ENCODE measurements around the gene HCN2. TPM values are rescaled to one million over a fixed set of nuclear protein-coding genes. Genes with fewer than 3 reads are reported as not detected.
A peak's percentile ranks its signal among the peaks of the same experiment; 100 is the strongest.
"Not testable (repeated sequence)": the region's sequence is repeated elsewhere in the genome, so short reads cannot be mapped to it uniquely, and the experiment has no call there.

HCN2 gene
- total RNA-seq, 1 experiment from 2014 or later: not detected

- Histone ChIP-seq H3K27me3 (ENCODE audit: low read length) (no peaks in the 10 kb centered on the region), H3K4me3 (ENCODE audit: low read length) (no peak overlapping the region), H3K36me3 (ENCODE audit: insufficient read depth, low read length) (no peaks in the 10 kb centered on the region), H3K9ac (ENCODE audit: low read length) (no peak overlapping the region), H2AFZ (ENCODE audit: low read length) (no peak overlapping the region), H3K27ac (ENCODE audit: low read length) (no peak overlapping the region), H4K20me1 (ENCODE audit: insufficient read depth, low read depth, low read length) (no peaks in the 10 kb centered on the region), H3K79me2 (ENCODE audit: low read length) (no peaks in the 10 kb centered on the region), H3K4me1 (ENCODE audit: low read length) (no peaks in the 10 kb centered on the region), H3K9me3 (ENCODE audit: low read length) (peaks cover 3% of the 10 kb centered on the region; the same call in 1 of the 2 replicates), H3K9me2 (replicated peaks; ENCODE audit: insufficient read depth, low read length) (no peaks in the 10 kb centered on the region), H3K4me2 (ENCODE audit: low read depth, low read length, poor library complexity, severe bottlenecking) (no peak overlapping the region)
- DNase-seq: no peak
These were observed 13.0 kb downstream of the HCN2 start for GRCh38 chr19:602391-603301.

- not testable (repeated sequence) for H3K4me1 ChIP-seq (ENCODE audit: low read length); H3K27me3 ChIP-seq (ENCODE audit: low read length); H3K27ac ChIP-seq (ENCODE audit: low read length); H4K20me1 ChIP-seq (ENCODE audit: insufficient read depth, low read depth, low read length); H3K9ac ChIP-seq (ENCODE audit: low read length); H3K79me2 ChIP-seq (ENCODE audit: low read length); H3K4me2 ChIP-seq (ENCODE audit: low read depth, low read length, poor library complexity, severe bottlenecking); H3K4me3 ChIP-seq (ENCODE audit: low read length); H2AFZ ChIP-seq (ENCODE audit: low read length); H3K9me2 ChIP-seq (replicated peaks; ENCODE audit: insufficient read depth, low read length); DNase-seq; H3K9me3 ChIP-seq (ENCODE audit: low read length); H3K36me3 ChIP-seq (ENCODE audit: insufficient read depth, low read length)
These were observed 13.6 kb downstream of the HCN2 start for GRCh38 chr19:603302-603639.

- not testable (repeated sequence) for H3K9me3 ChIP-seq (ENCODE audit: low read length); H3K9me2 ChIP-seq (replicated peaks; ENCODE audit: insufficient read depth, low read length); H3K79me2 ChIP-seq (ENCODE audit: low read length); DNase-seq; H3K9ac ChIP-seq (ENCODE audit: low read length); H3K4me2 ChIP-seq (ENCODE audit: low read depth, low read length, poor library complexity, severe bottlenecking); H3K4me3 ChIP-seq (ENCODE audit: low read length); H3K4me1 ChIP-seq (ENCODE audit: low read length); H3K27me3 ChIP-seq (ENCODE audit: low read length); H2AFZ ChIP-seq (ENCODE audit: low read length); H3K27ac ChIP-seq (ENCODE audit: low read length); H3K36me3 ChIP-seq (ENCODE audit: insufficient read depth, low read length); H4K20me1 ChIP-seq (ENCODE audit: insufficient read depth, low read depth, low read length)
These were observed 14.1 kb downstream of the HCN2 start for GRCh38 chr19:603779-604178.

GRCh38 chr19:604355-604754 is 14.7 kb downstream of the HCN2 start:
- Histone ChIP-seq H3K27ac (ENCODE audit: low read length) (no peak overlapping the region), H3K4me2 (ENCODE audit: low read depth, low read length, poor library complexity, severe bottlenecking) (no peak overlapping the region), H3K4me1 (ENCODE audit: low read length) (no peaks in the 10 kb centered on the region), H2AFZ (ENCODE audit: low read length) (no peak overlapping the region), H3K4me3 (ENCODE audit: low read length) (no peak overlapping the region), H3K79me2 (ENCODE audit: low read length) (no peaks in the 10 kb centered on the region), H3K9ac (ENCODE audit: low read length) (no peak overlapping the region), H3K9me3 (ENCODE audit: low read length) (peaks cover 7% of the 10 kb centered on the region; the same call in 1 of the 2 replicates), H3K9me2 (replicated peaks; ENCODE audit: insufficient read depth, low read length) (no peaks in the 10 kb centered on the region), H3K27me3 (ENCODE audit: low read length) (no peaks in the 10 kb centered on the region), H3K36me3 (ENCODE audit: insufficient read depth, low read length) (no peaks in the 10 kb centered on the region), H4K20me1 (ENCODE audit: insufficient read depth, low read depth, low read length) (no peaks in the 10 kb centered on the region)
- DNase-seq: peak; percentile 88

- not testable (repeated sequence) for H3K27ac ChIP-seq (ENCODE audit: low read length); H3K9ac ChIP-seq (ENCODE audit: low read length)
These were observed 15.6 kb downstream of the HCN2 start for GRCh38 chr19:605061-605971.

GRCh38 chr19:607301-608154 is 17.8 kb downstream of the HCN2 start:
- Histone ChIP-seq H3K27ac (ENCODE audit: low read length) (no peak overlapping the region), H3K27me3 (ENCODE audit: low read length) (no peaks in the 10 kb centered on the region)

More at GRCh38 chr19:605061-605971, 15.6 kb downstream of the HCN2 start:
- not testable (repeated sequence) for H3K79me2 ChIP-seq (ENCODE audit: low read length); H3K27me3 ChIP-seq (ENCODE audit: low read length); H3K9me3 ChIP-seq (ENCODE audit: low read length); H2AFZ ChIP-seq (ENCODE audit: low read length); H3K4me2 ChIP-seq (ENCODE audit: low read depth, low read length, poor library complexity, severe bottlenecking); H4K20me1 ChIP-seq (ENCODE audit: insufficient read depth, low read depth, low read length); H3K36me3 ChIP-seq (ENCODE audit: insufficient read depth, low read length); H3K4me3 ChIP-seq (ENCODE audit: low read length); H3K4me1 ChIP-seq (ENCODE audit: low read length); H3K9me2 ChIP-seq (replicated peaks; ENCODE audit: insufficient read depth, low read length)
- peak; percentile 70 for DNase-seq

GRCh38 chr19:608155-609003 is 18.7 kb downstream of the HCN2 start:
- H3K27ac ChIP-seq (ENCODE audit: low read length): no peak overlapping the region
- peaks cover 13% of the 10 kb centered on the region for H3K4me1 ChIP-seq (ENCODE audit: low read length)
- H3K4me3 ChIP-seq (ENCODE audit: low read length): no peak overlapping the region
- H3K36me3 ChIP-seq (ENCODE audit: insufficient read depth, low read length): no peaks in the 10 kb centered on the region
- DNase-seq: no peak
- H3K9ac ChIP-seq (ENCODE audit: low read length): no peak overlapping the region
- no peaks in the 10 kb centered on the region for H3K79me2 ChIP-seq (ENCODE audit: low read length)
- H3K9me3 ChIP-seq (ENCODE audit: low read length): peaks cover 7% of the 10 kb centered on the region; the same call in 1 of the 2 replicates
- H4K20me1 ChIP-seq (ENCODE audit: insufficient read depth, low read depth, low read length): no peaks in the 10 kb centered on the region
- no peaks in the 10 kb centered on the region for H3K27me3 ChIP-seq (ENCODE audit: low read length)
- no peak overlapping the region for H2AFZ ChIP-seq (ENCODE audit: low read length)
- no peaks in the 10 kb centered on the region for H3K9me2 ChIP-seq (replicated peaks; ENCODE audit: insufficient read depth, low read length)
- H3K4me2 ChIP-seq (ENCODE audit: low read depth, low read length, poor library complexity, severe bottlenecking): no peak overlapping the region

More at GRCh38 chr19:607301-608154, 17.8 kb downstream of the HCN2 start:
- Histone ChIP-seq H3K9me2 (replicated peaks; ENCODE audit: insufficient read depth, low read length) (no peaks in the 10 kb centered on the region), H4K20me1 (ENCODE audit: insufficient read depth, low read depth, low read length) (no peaks in the 10 kb centered on the region), H3K79me2 (ENCODE audit: low read length) (no peaks in the 10 kb centered on the region), H3K9ac (ENCODE audit: low read length) (no peak overlapping the region), H3K9me3 (ENCODE audit: low read length) (peaks cover 7% of the 10 kb centered on the region; the same call in 1 of the 2 replicates), H3K4me3 (ENCODE audit: low read length) (no peak overlapping the region), H3K36me3 (ENCODE audit: insufficient read depth, low read length) (no peaks in the 10 kb centered on the region), H3K4me1 (ENCODE audit: low read length) (peaks cover 13% of the 10 kb centered on the region), H2AFZ (ENCODE audit: low read length) (no peak overlapping the region), H3K4me2 (ENCODE audit: low read depth, low read length, poor library complexity, severe bottlenecking) (no peak overlapping the region)
- no peak for DNase-seq

All from Karpas-422 (cell line).